Stomach (tissue), 4 donors: Measurements from ENCODE around the gene FAM222B.

Experiments used
- EP300 ChIP-seq: sonication (generic); formaldehyde crosslinking; IDR thresholded peaks from one replicate; pipeline ENCODE4 v1.6.1; 2017; ENCODE audit warnings: antibody characterized with exemption
- POLR2A ChIP-seq, 4 donors: fragments of 450-650 bp; IDR thresholded peaks; one replicate each; pipeline ENCODE4 v1.6.1; 2016; ENCODE audit warnings: antibody characterized with exemption in 4 of 4, control low read depth in 2 of 4, mild to moderate bottlenecking in 1 of 4, moderate library complexity in 1 of 4
- POLR2AphosphoS5 ChIP-seq, 3 donors: sonication (generic); formaldehyde crosslinking; IDR thresholded peaks; one replicate each; pipeline ENCODE4 v1.6.1; 2016; ENCODE audit warnings: antibody characterized with exemption in 3 of 3
- TF ChIP-seq, protein P1 (sequence below), 7 experiments: fragments of 450-650 bp in 4 of 7; fragments of 200-600 bp in 3 of 7; sonication (generic) in 3 of 7; IDR thresholded peaks; one replicate each; pipeline ENCODE4 v1.5.1; 2016 to 2019; ENCODE audit warnings: antibody characterized with exemption in 7 of 7, control low read depth in 2 of 7, mild to moderate bottlenecking in 1 of 7

- TF ChIP-seq, protein P1, sequence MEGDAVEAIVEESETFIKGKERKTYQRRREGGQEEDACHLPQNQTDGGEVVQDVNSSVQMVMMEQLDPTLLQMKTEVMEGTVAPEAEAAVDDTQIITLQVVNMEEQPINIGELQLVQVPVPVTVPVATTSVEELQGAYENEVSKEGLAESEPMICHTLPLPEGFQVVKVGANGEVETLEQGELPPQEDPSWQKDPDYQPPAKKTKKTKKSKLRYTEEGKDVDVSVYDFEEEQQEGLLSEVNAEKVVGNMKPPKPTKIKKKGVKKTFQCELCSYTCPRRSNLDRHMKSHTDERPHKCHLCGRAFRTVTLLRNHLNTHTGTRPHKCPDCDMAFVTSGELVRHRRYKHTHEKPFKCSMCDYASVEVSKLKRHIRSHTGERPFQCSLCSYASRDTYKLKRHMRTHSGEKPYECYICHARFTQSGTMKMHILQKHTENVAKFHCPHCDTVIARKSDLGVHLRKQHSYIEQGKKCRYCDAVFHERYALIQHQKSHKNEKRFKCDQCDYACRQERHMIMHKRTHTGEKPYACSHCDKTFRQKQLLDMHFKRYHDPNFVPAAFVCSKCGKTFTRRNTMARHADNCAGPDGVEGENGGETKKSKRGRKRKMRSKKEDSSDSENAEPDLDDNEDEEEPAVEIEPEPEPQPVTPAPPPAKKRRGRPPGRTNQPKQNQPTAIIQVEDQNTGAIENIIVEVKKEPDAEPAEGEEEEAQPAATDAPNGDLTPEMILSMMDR (IDR thresholded peaks at IDR 0.05) = no peak
- no peak for TF ChIP-seq POLR2AphosphoS5 (IDR thresholded peaks at IDR 0.05)
- TF ChIP-seq POLR2A (IDR thresholded peaks at IDR 0.05) = no peak
- TF ChIP-seq EP300 = no peak
Observed at GRCh38 chr17:28880572-28880945, 38.0 kb upstream of the FAM222B start.
